WTC11 (cell line): ENCODE measurements around the gene LINC01488. TPM values are rescaled to one million over a fixed set of nuclear protein-coding genes. Genes with fewer than 3 reads are reported as not detected.

Source experiments
- ATAC-seq: fragments of 200-7000 bp; cut with Tn5 transposase; 2 replicates; pipeline ENCODE4 v1.10.0; 2021; ENCODE audit warnings: mild to moderate bottlenecking, moderate library complexity
- CTCF ChIA-PET: fragments of 300-600 bp; sonication (Branson Sonifier 250); formaldehyde crosslinking; loops from one replicate; lab custom pipeline; 2021; ENCODE audit warnings: antibody characterized with exemption; lab: Charles Lee
- POLR2A ChIA-PET: fragments of 350-600 bp; sonication (Branson Sonifier 250); formaldehyde crosslinking; loops from one replicate; lab custom pipeline; 2021; ENCODE audit warnings: antibody characterized with exemption; lab: Charles Lee
- DNase-seq: peaks from one replicate; pipeline ENCODE4 v3.0.0; 2021; ENCODE audit warnings: low spot score
- H3K27ac Mint-ChIP-seq: 2 replicates; pipeline ENCODE4 v1.8.0; 2021; ENCODE audit warnings: mixed read lengths
- H3K27me3 Mint-ChIP-seq: 2 replicates; pipeline ENCODE4 v1.8.0; 2021; ENCODE audit warnings: low read depth, mild to moderate bottlenecking, moderate library complexity, mixed read lengths
- H3K36me3 Mint-ChIP-seq: 2 replicates; pipeline ENCODE4 v1.8.0; 2021; ENCODE audit warnings: mixed read lengths
- H3K4me1 Mint-ChIP-seq: 2 replicates; pipeline ENCODE4 v1.8.0; 2022; ENCODE audit warnings: mixed read lengths
- H3K4me3 Mint-ChIP-seq: 2 replicates; pipeline ENCODE4 v1.8.0; 2021; ENCODE audit warnings: mild to moderate bottlenecking, moderate library complexity, mixed read lengths
- H3K9me3 Mint-ChIP-seq: 2 replicates; pipeline ENCODE4 v1.8.0; 2021; ENCODE audit warnings: mixed read lengths
- CREM ChIP-seq: sonication (generic); formaldehyde crosslinking; IDR thresholded peaks from 2 replicates; pipeline ENCODE4 v1.8.1; 2022; ENCODE audit warnings: mild to moderate bottlenecking, missing genetic modification reagents, moderate library complexity
- ESRRA ChIP-seq: sonication (generic); formaldehyde crosslinking; IDR thresholded peaks from 2 replicates; pipeline ENCODE4 v1.8.1; 2022; ENCODE audit warnings: mild to moderate bottlenecking, missing genetic modification reagents, borderline replicate concordance
- KAT7 ChIP-seq: sonication (generic); formaldehyde crosslinking; IDR thresholded peaks from 2 replicates; pipeline ENCODE4 v1.8.1; 2023; ENCODE audit warnings: missing genetic modification reagents, mild to moderate bottlenecking, borderline replicate concordance
- MXD4 ChIP-seq: fragments of 250-450 bp; sonication (Bioruptor Pico); IDR thresholded peaks from 2 replicates; pipeline ENCODE4 v1.8.0; 2021; ENCODE audit warnings: mild to moderate bottlenecking, moderate library complexity, borderline replicate concordance
- NR1H2 ChIP-seq: sonication (generic); formaldehyde crosslinking; IDR thresholded peaks from 2 replicates; pipeline ENCODE4 v1.9.0; 2021; ENCODE audit warnings: mild to moderate bottlenecking, moderate library complexity, missing genetic modification reagents
- PRRX2 ChIP-seq: fragments of 250-450 bp; sonication (Bioruptor Pico); IDR thresholded peaks from 2 replicates; pipeline ENCODE4 v1.8.0; 2021; ENCODE audit warnings: mild to moderate bottlenecking
- SMAD3 ChIP-seq: sonication (generic); formaldehyde crosslinking; IDR thresholded peaks from 2 replicates; pipeline ENCODE4 v1.8.0; 2022; ENCODE audit warnings: missing genetic modification reagents, mild to moderate bottlenecking, borderline replicate concordance
- SMAD4 ChIP-seq: sonication (generic); formaldehyde crosslinking; IDR thresholded peaks from 2 replicates; pipeline ENCODE4 v1.8.0; 2022; ENCODE audit warnings: mild to moderate bottlenecking, missing genetic modification reagents
- ZNF138 ChIP-seq: sonication (generic); formaldehyde crosslinking; conservative IDR thresholded peaks from 2 replicates; pipeline ENCODE4 v1.8.1; 2022; ENCODE audit warnings: mild to moderate bottlenecking, moderate library complexity, missing genetic modification reagents
- ZNF263 ChIP-seq: sonication (generic); formaldehyde crosslinking; IDR thresholded peaks from 2 replicates; pipeline ENCODE4 v1.8.1; 2022; ENCODE audit warnings: low read depth, mild to moderate bottlenecking, moderate library complexity, missing genetic modification reagents
- total RNA-seq: library from RNA; stranded (reverse); gene quantifications from 3 replicates; pipeline ENCODE4 v1.2.3, GENCODE V29; 2021
- TF ChIP-seq, protein P1 (sequence below): fragments of 200-600 bp; IDR thresholded peaks from 2 replicates; pipeline ENCODE4 v1.8.0; 2022; ENCODE audit warnings: antibody characterized with exemption
- TF ChIP-seq, protein P2 (sequence below): sonication (generic); formaldehyde crosslinking; IDR thresholded peaks from 2 replicates; pipeline ENCODE4 v1.8.0; 2023; ENCODE audit warnings: missing genetic modification reagents
- TF ChIP-seq, protein P3 (sequence below): sonication (generic); formaldehyde crosslinking; IDR thresholded peaks from 2 replicates; pipeline ENCODE4 v1.8.1; 2022; ENCODE audit warnings: mild to moderate bottlenecking, missing genetic modification reagents, moderate library complexity, borderline replicate concordance
- TF ChIP-seq, protein P4 (sequence below): sonication (generic); formaldehyde crosslinking; IDR thresholded peaks from 2 replicates; pipeline ENCODE4 v1.8.0; 2022; ENCODE audit warnings: missing genetic modification reagents
- TF ChIP-seq, protein P5 (sequence below): sonication (generic); formaldehyde crosslinking; IDR thresholded peaks from 2 replicates; pipeline ENCODE4 v1.8.1; 2023; ENCODE audit warnings: mild to moderate bottlenecking, missing genetic modification reagents, borderline replicate concordance
- TF ChIP-seq, protein P6 (sequence below): fragments of 250-450 bp; sonication (Bioruptor Pico); IDR thresholded peaks from 2 replicates; pipeline ENCODE4 v1.8.0; 2021; ENCODE audit warnings: mild to moderate bottlenecking
- TF ChIP-seq, protein P7 (sequence below): sonication (generic); formaldehyde crosslinking; IDR thresholded peaks from 2 replicates; pipeline ENCODE4 v1.8.1; 2023; ENCODE audit warnings: mild to moderate bottlenecking, missing genetic modification reagents

LINC01488 gene
- total RNA-seq, 1 experiment from 2014 or later: not detected

DNA sequence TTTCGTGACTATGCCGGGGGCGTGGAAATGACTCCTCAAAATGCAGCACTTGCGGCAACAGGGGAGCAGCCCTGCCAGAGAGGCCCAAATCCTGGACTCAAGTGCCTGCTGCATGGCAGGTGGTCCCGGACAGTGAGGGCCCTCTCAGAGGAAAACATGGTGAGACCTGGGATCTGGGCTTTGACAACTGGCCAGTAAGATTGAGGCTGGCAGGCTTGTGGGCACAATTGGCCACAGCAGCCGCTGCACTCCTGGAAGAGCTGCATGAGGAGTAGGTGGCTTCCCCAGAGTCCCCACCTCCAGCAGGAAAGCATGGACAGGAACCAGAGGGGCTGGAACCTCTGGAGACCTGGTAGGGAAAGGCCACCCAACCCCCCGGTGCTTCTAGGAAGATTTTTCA, 13.4 kb downstream of the LINC01488 start (continued):
- TF ChIP-seq, protein P1, sequence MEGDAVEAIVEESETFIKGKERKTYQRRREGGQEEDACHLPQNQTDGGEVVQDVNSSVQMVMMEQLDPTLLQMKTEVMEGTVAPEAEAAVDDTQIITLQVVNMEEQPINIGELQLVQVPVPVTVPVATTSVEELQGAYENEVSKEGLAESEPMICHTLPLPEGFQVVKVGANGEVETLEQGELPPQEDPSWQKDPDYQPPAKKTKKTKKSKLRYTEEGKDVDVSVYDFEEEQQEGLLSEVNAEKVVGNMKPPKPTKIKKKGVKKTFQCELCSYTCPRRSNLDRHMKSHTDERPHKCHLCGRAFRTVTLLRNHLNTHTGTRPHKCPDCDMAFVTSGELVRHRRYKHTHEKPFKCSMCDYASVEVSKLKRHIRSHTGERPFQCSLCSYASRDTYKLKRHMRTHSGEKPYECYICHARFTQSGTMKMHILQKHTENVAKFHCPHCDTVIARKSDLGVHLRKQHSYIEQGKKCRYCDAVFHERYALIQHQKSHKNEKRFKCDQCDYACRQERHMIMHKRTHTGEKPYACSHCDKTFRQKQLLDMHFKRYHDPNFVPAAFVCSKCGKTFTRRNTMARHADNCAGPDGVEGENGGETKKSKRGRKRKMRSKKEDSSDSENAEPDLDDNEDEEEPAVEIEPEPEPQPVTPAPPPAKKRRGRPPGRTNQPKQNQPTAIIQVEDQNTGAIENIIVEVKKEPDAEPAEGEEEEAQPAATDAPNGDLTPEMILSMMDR: no peak
- TF ChIP-seq ESRRA (CRISPR knock-in tag) (no peak), NR1H2 (no peak), KAT7 (CRISPR knock-in tag) (no peak), MXD4 (CRISPR knock-in tag) (no peak), SMAD4 (no peak), CREM (CRISPR knock-in tag) (no peak), ZNF263 (CRISPR knock-in tag) (no peak), ZNF138 (no peak), SMAD3 (CRISPR knock-in tag) (no peak)
- TF ChIP-seq, protein P2, sequence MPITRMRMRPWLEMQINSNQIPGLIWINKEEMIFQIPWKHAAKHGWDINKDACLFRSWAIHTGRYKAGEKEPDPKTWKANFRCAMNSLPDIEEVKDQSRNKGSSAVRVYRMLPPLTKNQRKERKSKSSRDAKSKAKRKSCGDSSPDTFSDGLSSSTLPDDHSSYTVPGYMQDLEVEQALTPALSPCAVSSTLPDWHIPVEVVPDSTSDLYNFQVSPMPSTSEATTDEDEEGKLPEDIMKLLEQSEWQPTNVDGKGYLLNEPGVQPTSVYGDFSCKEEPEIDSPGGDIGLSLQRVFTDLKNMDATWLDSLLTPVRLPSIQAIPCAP (CRISPR knock-in tag): no peak
- TF ChIP-seq, protein P3, sequence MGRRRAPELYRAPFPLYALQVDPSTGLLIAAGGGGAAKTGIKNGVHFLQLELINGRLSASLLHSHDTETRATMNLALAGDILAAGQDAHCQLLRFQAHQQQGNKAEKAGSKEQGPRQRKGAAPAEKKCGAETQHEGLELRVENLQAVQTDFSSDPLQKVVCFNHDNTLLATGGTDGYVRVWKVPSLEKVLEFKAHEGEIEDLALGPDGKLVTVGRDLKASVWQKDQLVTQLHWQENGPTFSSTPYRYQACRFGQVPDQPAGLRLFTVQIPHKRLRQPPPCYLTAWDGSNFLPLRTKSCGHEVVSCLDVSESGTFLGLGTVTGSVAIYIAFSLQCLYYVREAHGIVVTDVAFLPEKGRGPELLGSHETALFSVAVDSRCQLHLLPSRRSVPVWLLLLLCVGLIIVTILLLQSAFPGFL (CRISPR knock-in tag): no peak
- TF ChIP-seq, protein P4, sequence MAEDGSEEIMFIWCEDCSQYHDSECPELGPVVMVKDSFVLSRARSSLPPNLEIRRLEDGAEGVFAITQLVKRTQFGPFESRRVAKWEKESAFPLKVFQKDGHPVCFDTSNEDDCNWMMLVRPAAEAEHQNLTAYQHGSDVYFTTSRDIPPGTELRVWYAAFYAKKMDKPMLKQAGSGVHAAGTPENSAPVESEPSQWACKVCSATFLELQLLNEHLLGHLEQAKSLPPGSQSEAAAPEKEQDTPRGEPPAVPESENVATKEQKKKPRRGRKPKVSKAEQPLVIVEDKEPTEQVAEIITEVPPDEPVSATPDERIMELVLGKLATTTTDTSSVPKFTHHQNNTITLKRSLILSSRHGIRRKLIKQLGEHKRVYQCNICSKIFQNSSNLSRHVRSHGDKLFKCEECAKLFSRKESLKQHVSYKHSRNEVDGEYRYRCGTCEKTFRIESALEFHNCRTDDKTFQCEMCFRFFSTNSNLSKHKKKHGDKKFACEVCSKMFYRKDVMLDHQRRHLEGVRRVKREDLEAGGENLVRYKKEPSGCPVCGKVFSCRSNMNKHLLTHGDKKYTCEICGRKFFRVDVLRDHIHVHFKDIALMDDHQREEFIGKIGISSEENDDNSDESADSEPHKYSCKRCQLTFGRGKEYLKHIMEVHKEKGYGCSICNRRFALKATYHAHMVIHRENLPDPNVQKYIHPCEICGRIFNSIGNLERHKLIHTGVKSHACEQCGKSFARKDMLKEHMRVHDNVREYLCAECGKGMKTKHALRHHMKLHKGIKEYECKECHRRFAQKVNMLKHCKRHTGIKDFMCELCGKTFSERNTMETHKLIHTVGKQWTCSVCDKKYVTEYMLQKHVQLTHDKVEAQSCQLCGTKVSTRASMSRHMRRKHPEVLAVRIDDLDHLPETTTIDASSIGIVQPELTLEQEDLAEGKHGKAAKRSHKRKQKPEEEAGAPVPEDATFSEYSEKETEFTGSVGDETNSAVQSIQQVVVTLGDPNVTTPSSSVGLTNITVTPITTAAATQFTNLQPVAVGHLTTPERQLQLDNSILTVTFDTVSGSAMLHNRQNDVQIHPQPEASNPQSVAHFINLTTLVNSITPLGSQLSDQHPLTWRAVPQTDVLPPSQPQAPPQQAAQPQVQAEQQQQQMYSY (CRISPR knock-in tag): no peak
- TF ChIP-seq, all 79 proteins: peak for 0

DNA sequence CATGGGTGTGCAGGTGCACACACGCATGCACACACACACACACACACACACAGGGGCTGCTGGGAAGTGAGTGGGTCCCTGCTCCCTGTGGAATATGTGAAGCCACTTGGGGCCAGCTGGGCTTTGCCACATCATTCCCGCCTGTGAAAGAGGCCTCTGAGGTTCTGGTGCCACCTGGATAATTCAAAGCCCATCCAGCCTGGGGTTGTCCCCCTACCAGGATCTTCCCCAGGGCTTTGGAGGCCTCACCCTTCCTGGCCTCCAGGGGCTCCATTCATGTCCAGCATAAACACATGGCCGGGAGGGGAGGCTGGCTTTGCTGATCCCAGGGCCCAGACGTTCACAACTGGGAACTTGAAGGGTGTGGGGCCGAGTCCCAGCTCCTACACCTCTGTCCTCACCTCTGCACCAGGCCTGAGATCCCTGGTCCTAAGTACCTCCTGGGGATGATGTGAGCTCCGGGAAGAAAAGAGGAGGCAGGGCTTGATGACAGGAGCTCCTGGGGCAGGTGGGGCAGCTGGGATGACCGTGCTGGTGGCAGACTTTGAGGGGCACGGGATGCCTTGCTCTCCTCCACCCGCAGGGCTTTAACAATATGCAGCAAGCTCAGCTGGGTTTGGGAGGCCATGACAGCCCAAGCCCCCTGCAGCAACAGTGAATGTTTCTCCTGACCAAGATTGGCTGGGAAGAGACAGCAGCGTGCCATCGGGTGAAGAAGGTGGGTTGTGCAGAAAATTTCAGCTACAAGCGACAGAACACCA, 14.2 kb downstream of the LINC01488 start:
- no peak for TF ChIP-seq PRRX2 (CRISPR knock-in tag)
- TF ChIP-seq, protein P5, sequence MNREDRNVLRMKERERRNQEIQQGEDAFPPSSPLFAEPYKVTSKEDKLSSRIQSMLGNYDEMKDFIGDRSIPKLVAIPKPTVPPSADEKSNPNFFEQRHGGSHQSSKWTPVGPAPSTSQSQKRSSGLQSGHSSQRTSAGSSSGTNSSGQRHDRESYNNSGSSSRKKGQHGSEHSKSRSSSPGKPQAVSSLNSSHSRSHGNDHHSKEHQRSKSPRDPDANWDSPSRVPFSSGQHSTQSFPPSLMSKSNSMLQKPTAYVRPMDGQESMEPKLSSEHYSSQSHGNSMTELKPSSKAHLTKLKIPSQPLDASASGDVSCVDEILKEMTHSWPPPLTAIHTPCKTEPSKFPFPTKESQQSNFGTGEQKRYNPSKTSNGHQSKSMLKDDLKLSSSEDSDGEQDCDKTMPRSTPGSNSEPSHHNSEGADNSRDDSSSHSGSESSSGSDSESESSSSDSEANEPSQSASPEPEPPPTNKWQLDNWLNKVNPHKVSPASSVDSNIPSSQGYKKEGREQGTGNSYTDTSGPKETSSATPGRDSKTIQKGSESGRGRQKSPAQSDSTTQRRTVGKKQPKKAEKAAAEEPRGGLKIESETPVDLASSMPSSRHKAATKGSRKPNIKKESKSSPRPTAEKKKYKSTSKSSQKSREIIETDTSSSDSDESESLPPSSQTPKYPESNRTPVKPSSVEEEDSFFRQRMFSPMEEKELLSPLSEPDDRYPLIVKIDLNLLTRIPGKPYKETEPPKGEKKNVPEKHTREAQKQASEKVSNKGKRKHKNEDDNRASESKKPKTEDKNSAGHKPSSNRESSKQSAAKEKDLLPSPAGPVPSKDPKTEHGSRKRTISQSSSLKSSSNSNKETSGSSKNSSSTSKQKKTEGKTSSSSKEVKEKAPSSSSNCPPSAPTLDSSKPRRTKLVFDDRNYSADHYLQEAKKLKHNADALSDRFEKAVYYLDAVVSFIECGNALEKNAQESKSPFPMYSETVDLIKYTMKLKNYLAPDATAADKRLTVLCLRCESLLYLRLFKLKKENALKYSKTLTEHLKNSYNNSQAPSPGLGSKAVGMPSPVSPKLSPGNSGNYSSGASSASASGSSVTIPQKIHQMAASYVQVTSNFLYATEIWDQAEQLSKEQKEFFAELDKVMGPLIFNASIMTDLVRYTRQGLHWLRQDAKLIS (CRISPR knock-in tag): no peak
- TF ChIP-seq, protein P6, sequence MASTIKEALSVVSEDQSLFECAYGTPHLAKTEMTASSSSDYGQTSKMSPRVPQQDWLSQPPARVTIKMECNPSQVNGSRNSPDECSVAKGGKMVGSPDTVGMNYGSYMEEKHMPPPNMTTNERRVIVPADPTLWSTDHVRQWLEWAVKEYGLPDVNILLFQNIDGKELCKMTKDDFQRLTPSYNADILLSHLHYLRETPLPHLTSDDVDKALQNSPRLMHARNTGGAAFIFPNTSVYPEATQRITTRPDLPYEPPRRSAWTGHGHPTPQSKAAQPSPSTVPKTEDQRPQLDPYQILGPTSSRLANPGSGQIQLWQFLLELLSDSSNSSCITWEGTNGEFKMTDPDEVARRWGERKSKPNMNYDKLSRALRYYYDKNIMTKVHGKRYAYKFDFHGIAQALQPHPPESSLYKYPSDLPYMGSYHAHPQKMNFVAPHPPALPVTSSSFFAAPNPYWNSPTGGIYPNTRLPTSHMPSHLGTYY (CRISPR knock-in tag): no peak
- TF ChIP-seq, protein P7, sequence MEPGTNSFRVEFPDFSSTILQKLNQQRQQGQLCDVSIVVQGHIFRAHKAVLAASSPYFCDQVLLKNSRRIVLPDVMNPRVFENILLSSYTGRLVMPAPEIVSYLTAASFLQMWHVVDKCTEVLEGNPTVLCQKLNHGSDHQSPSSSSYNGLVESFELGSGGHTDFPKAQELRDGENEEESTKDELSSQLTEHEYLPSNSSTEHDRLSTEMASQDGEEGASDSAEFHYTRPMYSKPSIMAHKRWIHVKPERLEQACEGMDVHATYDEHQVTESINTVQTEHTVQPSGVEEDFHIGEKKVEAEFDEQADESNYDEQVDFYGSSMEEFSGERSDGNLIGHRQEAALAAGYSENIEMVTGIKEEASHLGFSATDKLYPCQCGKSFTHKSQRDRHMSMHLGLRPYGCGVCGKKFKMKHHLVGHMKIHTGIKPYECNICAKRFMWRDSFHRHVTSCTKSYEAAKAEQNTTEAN (CRISPR knock-in tag): no peak
- TF ChIP-seq, all 79 proteins: peak for 0
- Mint-ChIP-seq H3K27ac (no peak overlapping the region), H3K9me3 (no peaks in the 10 kb centered on the region), H3K4me3 (no peak overlapping the region), H3K27me3 (no peaks in the 10 kb centered on the region), H3K4me1 (no peaks in the 10 kb centered on the region), H3K36me3 (no peaks in the 10 kb centered on the region)
- ATAC-seq: no peak
- POLR2A ChIA-PET: no interaction called here
- no peak for DNase-seq
- CTCF ChIA-PET: interaction anchor here (0.8 to 1.0 kb wide), 2 partner anchors 149 to 188 kb away, joined by 3 read pairs; no protein-coding TSS in a partner anchor
